Vagina (tissue), 2 donors: Measurements from ENCODE around the gene MALT1.

Experiments used
- CTCF ChIP-seq, 3 experiments: fragments of 450-650 bp in 2 of 3; fragments of 200-600 bp in 1 of 3; sonication (generic) in 1 of 3; IDR thresholded peaks; one replicate each; pipeline ENCODE4 v1.5.1; 2017 to 2019; ENCODE audit warnings: antibody characterized with exemption in 3 of 3, mild to moderate bottlenecking in 2 of 3, moderate library complexity in 2 of 3
- POLR2A ChIP-seq, 2 donors: fragments of 450-650 bp; IDR thresholded peaks; one replicate each; pipeline ENCODE4 v1.6.1; 2017; ENCODE audit warnings: antibody characterized with exemption in 2 of 2, mild to moderate bottlenecking in 2 of 2, moderate library complexity in 2 of 2
- POLR2AphosphoS5 ChIP-seq, 2 donors: sonication (generic); formaldehyde crosslinking; IDR thresholded peaks; one replicate each; pipeline ENCODE4 v1.9.0; 2017; ENCODE audit warnings: antibody characterized with exemption in 2 of 2, mild to moderate bottlenecking in 2 of 2, low read depth in 1 of 2; ENCODE audit not compliant: insufficient read depth in 1 of 2

- TF ChIP-seq POLR2A (IDR thresholded peaks at IDR 0.05) (no peak), CTCF (IDR thresholded peaks at IDR 0.05) (no peak), POLR2AphosphoS5 (IDR thresholded peaks at IDR 0.05; ENCODE audit: insufficient read depth in 1 of 2, low read depth in 1 of 2) (no peak)
Measured at GRCh38 chr18:58732471-58732870, 61.2 kb downstream of the MALT1 start.
